ENCODE data around the gene GIPC1. TPM values are rescaled to one million over a fixed set of nuclear protein-coding genes. Genes with fewer than 3 reads are reported as not detected.

The GIPC1 gene
- total and polyA plus RNA-seq, 7 donors, result 65.1 to 378 (median 97.7) TPM

- WGBS, 2 donors, result 1 to 2% methylated on average over 52 of the region's 52 CpGs
- Histone ChIP-seq H3K27me3 (no peaks in the 10 kb centered on the region), H3K4me3 (peak overlapping the region; percentile 65 to 98 (median 86)), H3K4me1 (peaks cover 0 to 49% (median 28%) of the 10 kb centered on the region in 4 donors), H3K36me3 (peaks cover 0 to 12% (median 0%) of the 10 kb centered on the region in 4 donors), H3K9me3 (no peaks in the 10 kb centered on the region), H3K27ac (peak overlapping the region; percentile 88 to 92 (median 90))
- TF ChIP-seq POLR2AphosphoS5 (IDR thresholded peaks at IDR 0.05), result peak in 1 of 4 donors; percentile 13
- no peak for TF ChIP-seq POLR2A (IDR thresholded peaks at IDR 0.05)
- no peak for TF ChIP-seq EP300 (IDR thresholded peaks at IDR 0.05)
- TF ChIP-seq, protein P1, sequence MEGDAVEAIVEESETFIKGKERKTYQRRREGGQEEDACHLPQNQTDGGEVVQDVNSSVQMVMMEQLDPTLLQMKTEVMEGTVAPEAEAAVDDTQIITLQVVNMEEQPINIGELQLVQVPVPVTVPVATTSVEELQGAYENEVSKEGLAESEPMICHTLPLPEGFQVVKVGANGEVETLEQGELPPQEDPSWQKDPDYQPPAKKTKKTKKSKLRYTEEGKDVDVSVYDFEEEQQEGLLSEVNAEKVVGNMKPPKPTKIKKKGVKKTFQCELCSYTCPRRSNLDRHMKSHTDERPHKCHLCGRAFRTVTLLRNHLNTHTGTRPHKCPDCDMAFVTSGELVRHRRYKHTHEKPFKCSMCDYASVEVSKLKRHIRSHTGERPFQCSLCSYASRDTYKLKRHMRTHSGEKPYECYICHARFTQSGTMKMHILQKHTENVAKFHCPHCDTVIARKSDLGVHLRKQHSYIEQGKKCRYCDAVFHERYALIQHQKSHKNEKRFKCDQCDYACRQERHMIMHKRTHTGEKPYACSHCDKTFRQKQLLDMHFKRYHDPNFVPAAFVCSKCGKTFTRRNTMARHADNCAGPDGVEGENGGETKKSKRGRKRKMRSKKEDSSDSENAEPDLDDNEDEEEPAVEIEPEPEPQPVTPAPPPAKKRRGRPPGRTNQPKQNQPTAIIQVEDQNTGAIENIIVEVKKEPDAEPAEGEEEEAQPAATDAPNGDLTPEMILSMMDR (IDR thresholded peaks at IDR 0.05), result no peak
- intact Hi-C loops (cut with DNase I), result loop anchor here (2.0 kb wide), 1 partner anchor 39 kb away; no protein-coding TSS in a partner anchor
- DNase-seq, result no peak
Observed at GRCh38 chr19:14433554-14434501, 62.1 kb downstream of the GIPC1 start.

DNA sequence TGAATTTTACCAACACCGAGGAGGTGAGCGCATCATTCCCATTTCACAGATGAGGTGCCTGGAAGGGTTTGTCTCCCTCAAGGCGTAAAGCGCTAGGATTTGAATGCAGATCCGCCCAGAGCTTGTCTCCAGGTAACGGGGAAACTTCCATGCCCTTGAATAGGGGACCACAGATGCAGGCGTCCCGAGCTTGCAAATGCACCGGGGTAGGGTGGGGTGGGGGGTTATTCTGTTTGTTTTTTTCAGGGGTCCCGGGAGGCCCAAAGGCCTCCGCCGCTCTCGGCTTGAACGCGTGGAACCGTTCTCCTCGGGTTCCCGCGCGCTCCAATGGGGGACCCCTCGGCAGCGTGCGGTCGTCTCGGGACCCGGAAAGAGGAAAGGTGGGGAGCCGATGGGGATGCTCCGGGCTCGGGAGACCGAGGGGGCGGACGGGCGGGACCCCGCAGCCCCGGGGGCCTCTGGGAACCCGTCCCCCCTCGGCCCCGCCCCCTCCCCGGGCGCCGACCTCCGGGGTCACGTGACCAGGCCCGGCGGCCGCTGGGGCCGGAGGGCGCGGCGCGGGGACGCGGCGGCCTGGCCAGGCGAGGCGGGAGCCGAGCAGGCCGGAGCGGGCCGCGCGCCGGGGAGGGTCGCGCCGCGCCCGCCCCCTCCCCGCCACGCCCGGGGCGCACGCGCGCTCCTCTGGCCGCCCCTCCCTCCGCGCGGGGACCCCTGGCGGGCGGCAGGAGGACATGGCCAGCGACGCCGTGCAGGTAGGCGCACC lies 63.0 kb downstream of the GIPC1 start, which contains the start of gene PKN1:
PKN1 (plus strand) TSS at position 516 of the 763 bp plus-strand sequence; CDS start at position 732, 216 bp downstream.
- peak within 1 kb of the TSS; percentile 65 to 98 (median 86) for H3K4me3 ChIP-seq
- H3K9me3 ChIP-seq, result no peaks in the 10 kb centered on the region
- 2% methylated on average over 85 of the region's 85 CpGs for WGBS, 2 donors
- H3K27me3 ChIP-seq, result no peaks in the 10 kb centered on the region
- intact Hi-C loops (cut with DNase I), result loop anchor here (2.0 kb wide), 1 partner anchor 40 kb away; no protein-coding TSS in a partner anchor
- no peak for TF ChIP-seq POLR2A (IDR thresholded peaks at IDR 0.05)
- TF ChIP-seq POLR2AphosphoS5 (IDR thresholded peaks at IDR 0.05), result peak in 2 of 4 donors; percentile 29 to 30
- TF ChIP-seq, protein P1 (IDR thresholded peaks at IDR 0.05), result no peak
- no peak for TF ChIP-seq EP300 (IDR thresholded peaks at IDR 0.05)
- H3K27ac ChIP-seq, result peak within 1 kb of the TSS; percentile 88 to 92 (median 90)
- no peak for DNase-seq
- peaks cover 0 to 12% (median 0%) of the 10 kb centered on the region in 4 donors for H3K36me3 ChIP-seq
- H3K4me1 ChIP-seq, result peaks cover 0 to 45% (median 27%) of the 10 kb centered on the region in 4 donors

DNA sequence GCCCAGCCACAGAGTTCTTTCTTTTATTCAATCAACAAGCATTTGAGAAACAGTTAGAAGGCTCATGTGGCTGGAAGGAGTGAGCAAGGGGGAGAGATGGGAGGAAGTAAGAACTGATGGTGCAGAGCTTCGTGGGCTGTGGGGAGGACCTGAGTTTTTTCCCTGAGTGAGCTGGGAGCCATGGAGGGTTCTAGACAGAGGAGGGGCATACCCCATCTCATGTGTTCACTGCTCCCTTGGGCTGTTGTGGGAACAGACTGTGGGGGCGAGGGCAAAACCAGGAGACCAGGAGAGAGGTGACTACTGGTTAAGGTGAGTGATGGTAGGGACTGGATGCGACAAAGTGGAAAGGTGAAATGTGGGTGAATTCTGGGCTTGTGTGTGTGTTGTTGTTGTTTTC lies 65.2 kb downstream of the GIPC1 start:
- TF ChIP-seq EP300 (IDR thresholded peaks at IDR 0.05), result no peak
- TF ChIP-seq POLR2AphosphoS5 (IDR thresholded peaks at IDR 0.05), result no peak
- TF ChIP-seq POLR2A (IDR thresholded peaks at IDR 0.05), result no peak
- TF ChIP-seq, protein P1 (IDR thresholded peaks at IDR 0.05), result no peak
- Histone ChIP-seq H3K27me3 (no peaks in the 10 kb centered on the region), H3K27ac (no peak overlapping the region), H3K36me3 (no peaks in the 10 kb centered on the region), H3K9me3 (no peaks in the 10 kb centered on the region), H3K4me3 (no peak overlapping the region), H3K4me1 (peaks cover 0 to 37% (median 27%) of the 10 kb centered on the region in 4 donors)
- DNase-seq, result no peak
- intact Hi-C loops (cut with DNase I), result no loop called here
- 63 to 72% methylated on average over 3 of the region's 3 CpGs for WGBS, 2 donors

DNA sequence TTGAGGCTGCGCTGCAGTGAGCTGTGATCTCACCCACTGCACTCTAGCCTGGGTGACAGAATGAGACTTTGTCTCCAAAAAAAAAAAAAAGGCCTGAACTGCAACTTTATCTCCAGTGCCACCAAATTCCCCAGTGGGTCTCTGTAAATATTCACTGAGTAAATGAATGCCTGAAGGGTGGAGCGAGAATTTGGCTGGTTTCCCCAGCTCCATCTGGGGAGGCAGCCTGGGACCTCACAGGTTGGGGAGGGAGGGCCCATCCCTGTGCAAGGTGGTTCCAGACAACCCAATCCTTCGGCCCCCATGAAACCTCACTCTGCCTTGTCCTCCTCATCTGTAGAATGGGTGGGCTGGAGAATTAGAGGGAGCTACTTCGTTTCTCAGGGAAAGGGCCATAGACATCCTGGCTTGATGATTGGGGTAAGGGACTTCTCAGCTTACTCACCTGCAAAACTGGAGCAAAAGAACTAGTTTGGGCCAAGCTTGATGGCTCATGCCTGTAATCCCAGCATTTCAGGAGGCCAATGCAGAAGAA lies 67.0 kb downstream of the GIPC1 start:
- TF ChIP-seq POLR2A (IDR thresholded peaks at IDR 0.05) (no peak), EP300 (IDR thresholded peaks at IDR 0.05) (no peak)
- TF ChIP-seq, protein P1 (IDR thresholded peaks at IDR 0.05), result no peak
- Histone ChIP-seq H3K27me3 (no peaks in the 10 kb centered on the region), H3K27ac (no peak overlapping the region), H3K9me3 (no peaks in the 10 kb centered on the region), H3K36me3 (no peaks in the 10 kb centered on the region), H3K4me3 (no peak overlapping the region), H3K4me1 (peaks cover 0 to 21% (median 11%) of the 10 kb centered on the region in 4 donors)
- no peak for DNase-seq
- WGBS, 2 donors, result 51 to 85% methylated on average over 4 of the region's 4 CpGs
- intact Hi-C loops (cut with DNase I), result no loop called here
